Measurements from ENCODE around the gene RASSF4.
A peak's percentile ranks its signal among the peaks of the same experiment; 100 is the strongest.
"Not testable (repeated sequence)": the region's sequence is repeated elsewhere in the genome, so short reads cannot be mapped to it uniquely, and the experiment has no call there.

The RASSF4 gene

DNA sequence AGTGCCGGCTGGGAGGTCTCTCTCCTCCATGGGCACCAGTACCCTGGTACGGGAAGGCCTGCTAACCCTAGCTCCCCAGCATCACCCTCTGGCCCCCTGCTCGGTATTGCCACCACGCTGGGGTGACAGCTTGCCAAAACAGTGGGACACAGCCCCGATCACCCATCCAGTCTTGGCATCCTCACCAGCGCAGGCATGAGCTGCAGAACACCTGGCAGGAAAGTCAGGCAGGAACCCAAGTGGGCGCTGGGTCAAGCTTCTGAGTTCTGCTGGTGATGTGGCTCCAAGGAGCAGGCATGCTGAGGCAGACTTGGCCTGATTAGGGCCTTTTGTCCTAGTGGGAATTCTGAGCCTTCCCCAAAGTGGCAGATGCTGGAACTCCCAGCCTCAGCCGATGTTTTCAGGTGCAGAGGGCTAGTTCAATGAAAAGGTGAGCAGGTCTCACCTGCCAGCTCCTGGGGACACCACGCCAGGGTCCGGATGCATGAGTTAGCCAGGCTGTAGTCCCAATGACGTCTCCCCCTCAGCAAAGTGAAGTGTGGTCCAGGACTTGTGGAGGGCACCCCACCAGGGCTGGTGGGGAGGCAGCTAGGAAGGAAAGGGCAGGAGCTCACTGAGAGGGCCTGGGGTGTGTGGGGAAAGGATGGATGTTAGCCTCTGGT, 32.6 kb downstream of the RASSF4 start:
- no peak for DNase-seq

- DNase-seq = no peak
Measured at GRCh38 chr10:44992732-44993225, 33.2 kb downstream of the RASSF4 start.

- no peak for DNase-seq
Measured at GRCh38 chr10:44993226-44993921, 33.8 kb downstream of the RASSF4 start.

DNA sequence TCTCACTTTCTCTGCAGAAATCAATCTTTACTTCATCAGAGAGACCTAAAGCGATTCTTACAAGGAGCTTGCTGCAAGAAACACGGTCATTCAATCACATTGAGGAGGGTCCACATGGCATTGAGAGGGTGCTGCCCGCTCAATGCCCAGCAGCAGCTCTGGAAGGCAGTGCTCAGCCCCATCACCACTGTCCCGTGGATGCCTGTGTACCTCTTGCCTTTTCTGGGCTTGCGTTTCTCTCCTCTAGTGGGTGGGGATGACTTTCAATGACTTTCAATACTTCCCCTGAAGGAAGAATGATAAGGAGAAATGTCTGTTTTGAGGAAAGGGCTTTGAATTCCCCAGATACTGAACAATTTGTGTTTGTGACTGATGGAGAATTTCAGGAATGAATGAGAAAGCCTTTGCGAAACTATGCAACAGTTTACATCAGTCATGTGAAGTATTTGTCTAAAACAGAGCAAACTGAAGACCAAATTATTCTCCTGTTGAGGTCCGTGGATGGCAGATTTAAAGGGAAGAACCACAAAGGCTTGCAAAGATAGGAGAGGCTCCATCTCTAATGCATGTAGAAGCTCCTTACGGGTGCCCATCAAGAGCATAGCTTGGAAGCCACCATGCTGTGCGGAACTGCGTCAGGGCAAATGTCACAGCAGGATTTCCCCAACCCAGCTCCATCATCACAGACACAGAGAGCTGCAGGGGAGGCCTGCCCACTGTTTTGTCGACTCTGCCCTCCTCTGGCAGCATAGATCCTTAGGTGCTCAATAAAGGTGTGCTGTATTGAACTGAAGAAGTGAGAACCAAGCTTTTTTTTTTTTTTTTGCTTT, 34.5 kb downstream of the RASSF4 start:
- no peak for DNase-seq

GRCh38 chr10:44994752-44995530, 35.3 kb downstream of the RASSF4 start:
- no peak for DNase-seq

GRCh38 chr10:44995581-44995913, 35.9 kb downstream of the RASSF4 start:
- peak in 1 of 2 donors; percentile 12 for DNase-seq

- DNase-seq = no peak
Measured at GRCh38 chr10:44995914-44996669, 36.5 kb downstream of the RASSF4 start.

DNA sequence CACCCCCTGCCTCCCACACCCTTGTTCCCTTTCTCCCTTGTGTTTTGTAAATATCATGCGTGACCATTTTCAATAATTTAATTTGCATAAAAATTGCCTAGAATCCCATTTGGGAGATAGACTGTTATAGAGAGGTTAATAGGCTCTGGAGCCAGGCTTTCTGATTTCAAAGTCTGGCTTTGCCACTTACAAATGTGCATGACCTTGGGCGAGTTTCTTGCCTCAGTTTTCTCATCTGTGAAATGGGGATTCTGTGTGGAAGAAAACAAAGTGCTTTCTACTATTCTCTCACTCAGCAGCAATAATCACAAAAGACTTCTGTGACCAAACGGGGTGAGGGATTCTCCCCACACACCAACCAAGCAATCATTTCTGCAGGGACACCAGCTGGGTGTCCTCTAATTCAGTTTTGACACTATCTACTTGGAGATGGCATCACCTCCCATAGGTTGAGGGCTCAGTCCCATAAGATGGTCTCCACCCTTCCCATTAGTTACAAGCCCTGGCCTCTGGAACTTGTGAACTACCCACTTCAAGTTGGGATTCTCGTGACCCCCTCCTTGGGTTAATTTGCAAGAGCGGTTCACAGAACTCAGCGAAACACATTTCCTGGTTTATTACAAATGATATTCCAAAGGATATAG, 37.6 kb downstream of the RASSF4 start:
- DNase-seq = no peak

- no peak for DNase-seq
Measured at GRCh38 chr10:44998146-44998631, 38.6 kb downstream of the RASSF4 start.

DNA sequence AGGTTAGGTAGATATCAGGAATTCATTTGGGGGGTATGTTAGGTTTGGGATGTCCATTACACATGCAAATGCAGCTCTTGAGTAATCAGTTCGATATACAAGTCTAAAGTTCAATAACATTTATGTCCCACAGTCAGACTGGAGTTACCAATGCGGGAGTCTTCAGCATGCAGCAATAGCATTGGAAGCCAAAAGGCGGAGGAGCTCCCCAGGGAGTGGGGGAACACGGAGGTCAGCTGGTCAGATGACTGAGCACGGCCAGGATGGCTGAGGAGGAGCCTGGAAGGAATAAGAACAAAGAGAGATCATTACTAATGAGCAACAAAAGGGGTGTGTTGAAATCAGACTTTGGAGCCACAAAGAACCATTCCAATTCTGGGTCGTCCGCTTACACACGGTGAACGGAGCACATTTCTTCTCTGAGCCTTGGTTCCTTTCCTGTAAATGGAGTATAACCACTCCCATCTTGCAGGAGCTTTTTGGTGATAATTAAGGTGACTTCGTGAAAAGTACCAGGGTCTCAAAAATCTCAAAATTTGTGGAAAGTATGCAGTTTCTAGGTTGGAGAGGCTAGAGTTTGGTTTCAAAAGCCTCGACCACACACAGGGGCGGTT, 40.6 kb downstream of the RASSF4 start:
- no peak for DNase-seq

GRCh38 chr10:45000752-45001380, 41.3 kb downstream of the RASSF4 start, which contains the start of gene ZNF22:
TSS of gene ZNF22 (plus strand) at chr10:45000923. CDS start at chr10:45003369, 2,446 bp downstream.
- DNase-seq = peak; percentile 76

DNA sequence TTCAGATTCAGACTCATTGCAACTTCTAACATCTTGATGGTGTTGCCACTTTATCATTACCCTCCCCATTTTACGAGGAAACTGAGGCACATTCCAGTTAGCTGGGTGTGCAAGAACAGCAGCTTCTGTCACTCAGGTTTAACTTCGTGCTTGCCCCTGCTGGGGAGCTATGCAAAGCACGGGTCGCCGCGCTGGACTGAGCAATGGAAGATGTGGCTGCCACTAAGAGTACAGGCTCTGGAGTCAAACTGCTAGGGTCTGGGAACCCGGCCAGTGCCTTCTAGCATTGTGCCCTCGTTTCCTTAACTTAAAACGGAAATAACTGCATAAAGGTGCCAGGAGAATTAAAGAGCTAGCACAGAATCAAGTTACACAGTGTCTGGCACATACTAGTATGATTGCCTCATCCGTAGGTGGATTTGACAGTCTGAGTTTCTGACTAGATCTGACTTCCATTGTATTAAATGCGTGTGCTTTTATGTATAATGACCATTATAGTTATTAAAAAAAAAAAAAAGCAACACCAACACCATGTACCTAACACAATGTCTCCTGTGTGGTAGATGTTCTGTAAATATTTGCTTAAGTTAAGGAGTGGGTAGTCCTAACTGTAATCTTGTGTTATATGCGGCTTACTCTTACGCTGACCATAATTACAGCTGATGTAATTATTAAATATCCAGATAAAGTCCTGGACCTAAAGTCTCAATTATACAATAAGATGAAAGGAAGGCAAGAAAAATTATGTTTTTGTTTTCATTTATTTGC, 42.0 kb downstream of the RASSF4 start:
- DNase-seq = peak; percentile 49 to 50

GRCh38 chr10:45003432-45004000, 43.9 kb downstream of the RASSF4 start:
- DNase-seq = no peak

DNA sequence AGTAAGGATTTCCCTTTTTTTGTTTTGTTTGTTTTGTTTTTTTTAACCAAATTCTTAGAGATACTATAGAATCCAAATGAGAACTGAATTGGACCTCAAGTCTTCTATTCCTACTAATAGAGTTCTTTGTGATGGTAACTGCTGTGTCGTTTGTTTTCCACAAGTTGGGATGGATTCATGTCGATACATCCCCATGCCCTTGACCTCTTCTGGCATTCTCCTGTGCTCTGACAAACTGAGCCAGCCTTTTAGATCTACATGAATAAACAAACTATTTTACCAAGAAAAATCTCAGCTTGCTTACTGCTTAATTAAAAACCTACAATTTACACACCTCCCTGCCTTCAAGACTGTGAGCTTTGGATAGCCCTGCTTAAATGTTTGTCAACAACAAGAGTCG, 45.1 kb downstream of the RASSF4 start:
- DNase-seq = no peak

GRCh38 chr10:45005284-45005683, 45.7 kb downstream of the RASSF4 start:
- DNase-seq = no peak

- no peak for DNase-seq
Measured at GRCh38 chr10:45006276-45007030, 46.9 kb downstream of the RASSF4 start.

DNA sequence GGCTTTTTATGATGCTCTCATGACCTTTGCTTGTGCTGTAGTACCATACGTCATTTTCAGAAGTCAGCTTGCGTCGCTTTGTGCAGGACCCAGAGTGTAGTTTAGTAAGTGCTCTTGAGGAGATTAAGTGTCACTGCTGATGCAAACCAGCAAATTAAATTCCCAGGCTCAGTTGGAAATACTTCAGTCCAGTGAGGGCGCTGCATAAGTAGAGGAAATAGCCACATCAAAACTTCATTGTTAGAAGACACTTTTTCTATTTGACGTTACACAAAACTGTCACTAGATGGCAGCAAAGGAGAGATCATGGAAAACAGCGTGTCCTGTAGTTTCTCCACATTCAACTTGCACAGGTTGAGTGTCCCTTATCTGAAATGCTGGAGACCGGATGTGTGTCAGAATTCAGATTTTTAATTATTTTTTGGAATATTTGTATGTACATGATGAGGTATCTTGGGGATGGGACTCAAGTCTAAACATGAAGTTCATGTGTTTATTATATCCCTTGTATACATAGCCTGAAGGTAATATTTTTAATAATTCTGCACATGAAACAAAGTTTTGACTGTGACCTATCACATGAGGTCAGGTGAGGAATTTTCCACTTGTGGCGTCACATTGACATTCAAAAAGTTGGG, 49.0 kb downstream of the RASSF4 start:
- DNase-seq = peak in 1 of 2 donors; percentile 70

- not testable (repeated sequence) for DNase-seq
Measured at GRCh38 chr10:45014557-45014956, 55.0 kb downstream of the RASSF4 start.

Data from CD4-positive, alpha-beta T cell treated with Interleukin-1 beta for 1 hour (primary cell).